Measurements from ENCODE around the gene OSBPL3. TPM values are rescaled to one million over a fixed set of nuclear protein-coding genes. Genes with fewer than 3 reads are reported as not detected.
A peak's percentile ranks its signal among the peaks of the same experiment; 100 is the strongest.
"Not testable (repeated sequence)": the region's sequence is repeated elsewhere in the genome, so short reads cannot be mapped to it uniquely, and the experiment has no call there.

The OSBPL3 gene
- total RNA-seq, 1 donor from 2014 or later = 9.8 TPM

DNA sequence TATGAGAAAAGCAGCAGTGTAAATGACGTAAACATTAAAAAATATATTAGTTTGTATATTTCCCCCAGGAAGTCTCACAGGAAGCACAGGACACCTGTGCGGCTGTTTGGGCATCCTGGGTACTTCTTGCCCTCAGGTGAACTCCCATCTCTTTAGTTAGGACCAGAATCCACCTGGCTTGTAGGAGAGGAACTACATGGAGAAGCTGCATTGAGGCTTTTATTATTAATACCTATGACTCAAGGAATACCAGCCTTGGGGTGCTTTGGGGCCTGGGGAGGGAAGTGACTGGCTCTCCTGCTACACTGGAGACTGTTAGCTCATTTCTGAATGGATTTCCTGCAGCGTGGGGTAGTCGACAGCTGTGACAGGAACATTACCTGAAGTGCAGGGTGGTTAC lies 182.7 kb downstream of the OSBPL3 start:
- TF ChIP-seq, protein P1, sequence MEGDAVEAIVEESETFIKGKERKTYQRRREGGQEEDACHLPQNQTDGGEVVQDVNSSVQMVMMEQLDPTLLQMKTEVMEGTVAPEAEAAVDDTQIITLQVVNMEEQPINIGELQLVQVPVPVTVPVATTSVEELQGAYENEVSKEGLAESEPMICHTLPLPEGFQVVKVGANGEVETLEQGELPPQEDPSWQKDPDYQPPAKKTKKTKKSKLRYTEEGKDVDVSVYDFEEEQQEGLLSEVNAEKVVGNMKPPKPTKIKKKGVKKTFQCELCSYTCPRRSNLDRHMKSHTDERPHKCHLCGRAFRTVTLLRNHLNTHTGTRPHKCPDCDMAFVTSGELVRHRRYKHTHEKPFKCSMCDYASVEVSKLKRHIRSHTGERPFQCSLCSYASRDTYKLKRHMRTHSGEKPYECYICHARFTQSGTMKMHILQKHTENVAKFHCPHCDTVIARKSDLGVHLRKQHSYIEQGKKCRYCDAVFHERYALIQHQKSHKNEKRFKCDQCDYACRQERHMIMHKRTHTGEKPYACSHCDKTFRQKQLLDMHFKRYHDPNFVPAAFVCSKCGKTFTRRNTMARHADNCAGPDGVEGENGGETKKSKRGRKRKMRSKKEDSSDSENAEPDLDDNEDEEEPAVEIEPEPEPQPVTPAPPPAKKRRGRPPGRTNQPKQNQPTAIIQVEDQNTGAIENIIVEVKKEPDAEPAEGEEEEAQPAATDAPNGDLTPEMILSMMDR (IDR thresholded peaks at IDR 0.05; ENCODE audit: unreplicated experiment) = no peak
- no peak overlapping the region for H3K4me3 Mint-ChIP-seq

DNA sequence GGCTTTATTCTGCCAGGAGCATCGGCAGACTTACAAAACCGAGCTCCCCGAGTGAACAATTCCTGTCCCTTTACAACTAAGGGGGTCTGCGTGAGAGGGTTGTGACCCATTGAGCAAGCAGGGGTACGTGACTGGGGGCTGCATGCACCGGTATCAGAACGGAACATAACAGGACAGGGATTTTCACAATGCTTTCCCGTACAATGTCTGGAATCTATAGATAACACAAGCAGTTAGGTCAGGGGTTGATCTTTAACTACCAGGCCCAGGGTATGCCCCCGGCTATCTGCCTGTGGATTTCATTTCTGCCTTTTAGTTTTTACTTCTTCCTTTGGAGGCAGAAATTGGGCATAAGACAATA lies 184.6 kb downstream of the OSBPL3 start:
- Mint-ChIP-seq H3K4me1 (no peaks in the 10 kb centered on the region), H3K27me3 (ENCODE audit: low read depth) (no peaks in the 10 kb centered on the region), H3K4me3 (no peak overlapping the region), H3K27ac (no peak overlapping the region), H3K36me3 (no peaks in the 10 kb centered on the region), H3K9me3 (no peaks in the 10 kb centered on the region)
- TF ChIP-seq, protein P1 (IDR thresholded peaks at IDR 0.05; ENCODE audit: unreplicated experiment) = no peak
- DNase-seq (ENCODE audit: low spot score in 2 of 2, unreplicated experiment in 2 of 2) = no peak

More for the DNA sequence above, 182.7 kb downstream of the OSBPL3 start:
- no peaks in the 10 kb centered on the region for H3K4me1 Mint-ChIP-seq
- H3K27me3 Mint-ChIP-seq (ENCODE audit: low read depth) = no peaks in the 10 kb centered on the region
- peaks cover 12% of the 10 kb centered on the region for H3K36me3 Mint-ChIP-seq
- peaks cover 3% of the 10 kb centered on the region for H3K9me3 Mint-ChIP-seq
- no peak overlapping the region for H3K27ac Mint-ChIP-seq
- no peak for DNase-seq (ENCODE audit: low spot score in 2 of 2, unreplicated experiment in 2 of 2)

- not testable (repeated sequence) for DNase-seq (ENCODE audit: low spot score in 2 of 2, unreplicated experiment in 2 of 2); H3K27me3 Mint-ChIP-seq (ENCODE audit: low read depth); H3K4me3 Mint-ChIP-seq; H3K27ac Mint-ChIP-seq; H3K36me3 Mint-ChIP-seq; H3K9me3 Mint-ChIP-seq; H3K4me1 Mint-ChIP-seq
Observed at GRCh38 chr7:24794751-24795406, 185.1 kb downstream of the OSBPL3 start.

- TF ChIP-seq, protein P1 (IDR thresholded peaks at IDR 0.05; ENCODE audit: unreplicated experiment) = no peak
- DNase-seq (ENCODE audit: low spot score in 2 of 2, unreplicated experiment in 2 of 2) = no peak
- H3K4me3 Mint-ChIP-seq = no peak overlapping the region
Observed at GRCh38 chr7:24793982-24794648, 185.9 kb downstream of the OSBPL3 start.

DNA sequence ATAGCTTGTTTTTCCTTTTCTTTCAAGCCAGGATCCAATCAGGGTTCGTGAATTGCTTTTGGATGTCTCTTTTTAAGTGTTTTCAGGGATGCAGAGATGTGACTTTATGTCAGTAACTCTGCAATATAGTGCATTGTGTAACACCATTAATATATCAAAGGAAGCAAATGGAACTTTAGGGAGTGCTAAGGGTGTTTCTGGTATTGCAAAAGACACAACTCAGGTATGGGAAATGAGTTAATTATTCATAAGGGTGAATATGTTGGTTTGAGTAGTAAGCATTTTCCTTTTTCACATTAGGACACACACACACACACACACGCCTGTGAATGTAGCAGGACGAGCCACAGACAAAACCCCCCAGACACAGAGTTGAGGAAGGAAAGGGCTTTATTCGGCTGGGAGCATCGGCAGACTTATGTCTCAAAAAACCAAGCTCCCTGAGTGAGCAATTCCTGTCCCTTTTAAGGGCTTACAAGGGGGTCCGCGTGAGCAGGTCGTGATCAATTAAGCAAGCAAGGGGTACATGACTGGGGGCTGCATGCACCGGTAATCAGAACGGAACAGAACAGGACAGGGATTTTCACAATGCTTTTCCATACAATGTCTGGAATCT lies 190.9 kb downstream of the OSBPL3 start:
- peaks cover 21% of the 10 kb centered on the region for H3K9me3 Mint-ChIP-seq
- TF ChIP-seq, protein P1 (IDR thresholded peaks at IDR 0.05; ENCODE audit: unreplicated experiment) = no peak
- H3K36me3 Mint-ChIP-seq = no peaks in the 10 kb centered on the region
- no peak overlapping the region for H3K4me3 Mint-ChIP-seq
- no peak for DNase-seq (ENCODE audit: low spot score in 2 of 2, unreplicated experiment in 2 of 2)
- H3K27ac Mint-ChIP-seq = no peak overlapping the region
- no peaks in the 10 kb centered on the region for H3K4me1 Mint-ChIP-seq
- no peaks in the 10 kb centered on the region for H3K27me3 Mint-ChIP-seq (ENCODE audit: low read depth)

More at GRCh38 chr7:24793982-24794648, 185.9 kb downstream of the OSBPL3 start:
- Mint-ChIP-seq H3K36me3 (no peaks in the 10 kb centered on the region), H3K9me3 (peaks cover 9% of the 10 kb centered on the region), H3K27ac (no peak overlapping the region), H3K4me1 (no peaks in the 10 kb centered on the region), H3K27me3 (ENCODE audit: low read depth) (no peaks in the 10 kb centered on the region)

- H3K4me3 Mint-ChIP-seq = no peak overlapping the region
- no peak overlapping the region for H3K27ac Mint-ChIP-seq
- no peak for DNase-seq (ENCODE audit: low spot score in 2 of 2, unreplicated experiment in 2 of 2)
- no peaks in the 10 kb centered on the region for H3K27me3 Mint-ChIP-seq (ENCODE audit: low read depth)
- no peaks in the 10 kb centered on the region for H3K4me1 Mint-ChIP-seq
- TF ChIP-seq, protein P1 (IDR thresholded peaks at IDR 0.05; ENCODE audit: unreplicated experiment) = peak; percentile 47
- H3K9me3 Mint-ChIP-seq = peaks cover 30% of the 10 kb centered on the region
- no peaks in the 10 kb centered on the region for H3K36me3 Mint-ChIP-seq
Observed at GRCh38 chr7:24788075-24788474, 191.9 kb downstream of the OSBPL3 start.
